Measurements from ENCODE around the gene GRID1.

Gene GRID1

DNA sequence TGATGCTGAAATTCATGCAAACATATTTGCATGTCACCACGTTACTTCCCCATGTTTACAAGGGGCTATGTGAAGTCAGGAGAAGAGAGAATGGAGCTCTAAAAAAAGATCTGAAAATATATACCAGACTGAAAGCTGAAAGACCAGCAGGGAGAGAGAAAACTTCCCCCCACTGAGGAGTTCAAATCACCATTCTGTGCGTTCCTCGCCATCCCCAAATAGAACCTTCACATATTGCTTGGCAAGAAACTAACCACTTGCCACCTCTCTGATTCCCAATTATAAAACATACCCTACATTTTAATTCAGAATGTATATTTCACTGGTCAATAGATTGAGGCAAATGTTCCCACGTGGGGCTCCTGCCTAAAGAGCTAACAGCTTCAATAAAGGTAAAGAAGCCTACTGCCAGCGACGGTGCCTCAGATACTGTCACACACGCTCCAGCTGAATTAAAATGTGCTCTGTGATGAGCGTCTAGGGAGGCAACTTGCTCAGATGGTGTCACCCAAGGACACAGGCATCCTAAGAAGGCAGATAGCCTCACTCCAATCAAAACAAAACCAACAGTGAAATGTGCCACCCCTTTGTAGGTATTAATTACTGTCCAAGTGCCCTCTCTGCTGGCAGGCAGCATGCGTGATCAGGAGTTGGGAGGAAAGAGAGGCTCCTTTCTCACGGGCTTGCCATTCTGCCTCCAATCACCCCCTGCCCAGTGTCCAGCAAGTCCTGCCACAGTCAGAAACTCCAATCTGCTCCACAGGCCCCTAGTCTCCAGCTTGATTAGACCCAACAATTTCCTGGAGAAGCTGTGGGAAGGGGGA, 298.2 kb downstream of the GRID1 start:
- Histone ChIP-seq H3K9me2 (ENCODE audit: low read depth, low read length) (no peaks in the 10 kb centered on the region), H3K4me1 (ENCODE audit: insufficient read depth, low read length, severe bottlenecking) (no peaks in the 10 kb centered on the region), H3K4me3 (ENCODE audit: low read depth, low read length, poor library complexity, severe bottlenecking) (no peak overlapping the region), H3K9ac (ENCODE audit: low read length) (no peak overlapping the region), H3K4me2 (ENCODE audit: low read length) (no peak overlapping the region), H3K27ac (ENCODE audit: low read depth, low read length, poor library complexity, severe bottlenecking) (no peak overlapping the region), H3K36me3 (ENCODE audit: insufficient read depth, low read length) (no peaks in the 10 kb centered on the region), H2AFZ (ENCODE audit: low read length) (no peak overlapping the region), H3K27me3 (ENCODE audit: insufficient read depth, low read length) (no peaks in the 10 kb centered on the region), H3F3A (ENCODE audit: insufficient read depth, low read length) (no peaks in the 10 kb centered on the region), H4K20me1 (ENCODE audit: insufficient read depth, low read length) (no peaks in the 10 kb centered on the region), H3K79me2 (ENCODE audit: insufficient read depth, low read length) (no peaks in the 10 kb centered on the region), H3K9me3 (ENCODE audit: low read length) (no peaks in the 10 kb centered on the region)
- no peak for TF ChIP-seq EZH2 (IDR thresholded peaks at IDR 0.05; ENCODE audit: borderline replicate concordance, low read length)
- TF ChIP-seq, protein P1, sequence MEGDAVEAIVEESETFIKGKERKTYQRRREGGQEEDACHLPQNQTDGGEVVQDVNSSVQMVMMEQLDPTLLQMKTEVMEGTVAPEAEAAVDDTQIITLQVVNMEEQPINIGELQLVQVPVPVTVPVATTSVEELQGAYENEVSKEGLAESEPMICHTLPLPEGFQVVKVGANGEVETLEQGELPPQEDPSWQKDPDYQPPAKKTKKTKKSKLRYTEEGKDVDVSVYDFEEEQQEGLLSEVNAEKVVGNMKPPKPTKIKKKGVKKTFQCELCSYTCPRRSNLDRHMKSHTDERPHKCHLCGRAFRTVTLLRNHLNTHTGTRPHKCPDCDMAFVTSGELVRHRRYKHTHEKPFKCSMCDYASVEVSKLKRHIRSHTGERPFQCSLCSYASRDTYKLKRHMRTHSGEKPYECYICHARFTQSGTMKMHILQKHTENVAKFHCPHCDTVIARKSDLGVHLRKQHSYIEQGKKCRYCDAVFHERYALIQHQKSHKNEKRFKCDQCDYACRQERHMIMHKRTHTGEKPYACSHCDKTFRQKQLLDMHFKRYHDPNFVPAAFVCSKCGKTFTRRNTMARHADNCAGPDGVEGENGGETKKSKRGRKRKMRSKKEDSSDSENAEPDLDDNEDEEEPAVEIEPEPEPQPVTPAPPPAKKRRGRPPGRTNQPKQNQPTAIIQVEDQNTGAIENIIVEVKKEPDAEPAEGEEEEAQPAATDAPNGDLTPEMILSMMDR (IDR thresholded peaks at IDR 0.05; ENCODE audit: low read length) = no peak

DNA sequence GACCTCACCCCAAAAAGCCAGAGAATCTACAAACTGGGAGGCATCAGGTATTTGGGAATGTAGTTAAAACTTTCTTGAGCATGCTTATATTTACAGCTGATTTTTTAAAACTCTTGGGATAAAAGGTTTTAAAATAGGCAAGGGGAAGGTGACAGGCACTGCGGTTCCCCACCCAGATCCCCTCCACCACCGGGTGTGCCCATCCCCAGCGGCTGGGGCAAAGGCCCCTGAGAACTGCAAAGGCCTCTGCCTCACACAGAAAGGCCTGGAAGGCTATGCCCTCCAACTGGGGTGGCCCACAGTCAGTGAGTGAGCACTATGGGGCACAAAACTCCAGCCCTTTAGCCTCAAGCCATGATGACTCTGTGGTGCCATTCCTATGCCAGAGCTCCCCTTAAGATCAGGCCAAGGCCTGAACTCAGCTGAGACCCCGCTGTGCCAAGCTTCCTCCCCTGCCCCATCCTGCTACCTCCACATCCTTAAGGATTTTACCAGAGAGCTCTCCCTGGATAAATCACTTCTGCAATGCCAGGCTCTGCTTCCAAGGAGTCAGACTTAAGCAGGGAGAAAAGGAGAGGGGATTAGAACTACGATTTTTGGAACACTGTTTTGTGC, 299.1 kb downstream of the GRID1 start:
- Histone ChIP-seq H2AFZ (ENCODE audit: low read length) (no peak overlapping the region), H3K27me3 (ENCODE audit: insufficient read depth, low read length) (no peaks in the 10 kb centered on the region), H3K36me3 (ENCODE audit: insufficient read depth, low read length) (no peaks in the 10 kb centered on the region), H3K9ac (ENCODE audit: low read length) (no peak overlapping the region), H3F3A (ENCODE audit: insufficient read depth, low read length) (no peaks in the 10 kb centered on the region), H3K4me2 (ENCODE audit: low read length) (no peak overlapping the region), H4K20me1 (ENCODE audit: insufficient read depth, low read length) (no peaks in the 10 kb centered on the region), H3K79me2 (ENCODE audit: insufficient read depth, low read length) (no peaks in the 10 kb centered on the region), H3K4me3 (ENCODE audit: low read depth, low read length, poor library complexity, severe bottlenecking) (no peak overlapping the region), H3K4me1 (ENCODE audit: insufficient read depth, low read length, severe bottlenecking) (no peaks in the 10 kb centered on the region), H3K27ac (ENCODE audit: low read depth, low read length, poor library complexity, severe bottlenecking) (no peak overlapping the region), H3K9me2 (ENCODE audit: low read depth, low read length) (no peaks in the 10 kb centered on the region), H3K9me3 (ENCODE audit: low read length) (no peaks in the 10 kb centered on the region)
- no peak for TF ChIP-seq EZH2 (IDR thresholded peaks at IDR 0.05; ENCODE audit: borderline replicate concordance, low read length)
- TF ChIP-seq, protein P1 (IDR thresholded peaks at IDR 0.05; ENCODE audit: low read length) = no peak

DNA sequence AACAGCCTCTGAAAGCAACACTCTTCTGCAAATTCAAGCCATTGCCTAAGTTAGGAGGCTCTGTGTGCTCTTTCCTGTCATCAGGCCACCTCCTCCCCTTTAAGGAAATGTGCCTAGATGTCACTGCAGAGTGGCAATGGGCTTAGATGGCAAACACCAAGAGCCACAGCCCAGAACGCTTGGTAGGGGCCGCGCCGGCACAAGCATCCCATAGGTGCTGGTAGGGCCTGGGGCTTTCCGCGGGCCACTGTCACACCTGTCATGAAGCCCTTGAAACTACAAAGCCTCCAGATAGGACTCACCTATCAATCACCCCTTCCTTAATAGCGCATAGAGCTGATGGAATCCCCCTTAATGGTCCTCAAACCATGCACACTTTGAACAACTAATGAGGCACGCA, 299.9 kb downstream of the GRID1 start:
- H3K79me2 ChIP-seq (ENCODE audit: insufficient read depth, low read length) = no peaks in the 10 kb centered on the region

More for the DNA sequence above, 299.9 kb downstream of the GRID1 start:
- H3K9me2 ChIP-seq (ENCODE audit: low read depth, low read length) = no peaks in the 10 kb centered on the region
- no peak overlapping the region for H3K4me3 ChIP-seq (ENCODE audit: low read depth, low read length, poor library complexity, severe bottlenecking)
- no peaks in the 10 kb centered on the region for H3K9me3 ChIP-seq (ENCODE audit: low read length)
- no peak for TF ChIP-seq EZH2 (IDR thresholded peaks at IDR 0.05; ENCODE audit: borderline replicate concordance, low read length)
- TF ChIP-seq, protein P1 (IDR thresholded peaks at IDR 0.05; ENCODE audit: low read length) = no peak
- no peaks in the 10 kb centered on the region for H3K36me3 ChIP-seq (ENCODE audit: insufficient read depth, low read length)
- H3F3A ChIP-seq (ENCODE audit: insufficient read depth, low read length) = no peaks in the 10 kb centered on the region
- H3K27me3 ChIP-seq (ENCODE audit: insufficient read depth, low read length) = no peaks in the 10 kb centered on the region
- H3K4me2 ChIP-seq (ENCODE audit: low read length) = no peak overlapping the region
- H2AFZ ChIP-seq (ENCODE audit: low read length) = no peak overlapping the region
- no peak overlapping the region for H3K27ac ChIP-seq (ENCODE audit: low read depth, low read length, poor library complexity, severe bottlenecking)
- no peaks in the 10 kb centered on the region for H3K4me1 ChIP-seq (ENCODE audit: insufficient read depth, low read length, severe bottlenecking)
- no peak overlapping the region for H3K9ac ChIP-seq (ENCODE audit: low read length)
- H4K20me1 ChIP-seq (ENCODE audit: insufficient read depth, low read length) = no peaks in the 10 kb centered on the region
